Measurements from ENCODE around the gene SAP130. TPM values are rescaled to one million over a fixed set of nuclear protein-coding genes. Genes with fewer than 3 reads are reported as not detected.

The SAP130 gene
- total RNA-seq, 2 experiments from 2014 or later: 20.4 to 20.5 TPM

GRCh38 chr2:127901339-127902056 is 126.4 kb downstream of the SAP130 start:
- intact Hi-C loops (cut with micrococcal nuclease): no loop called here
- Mint-ChIP-seq H3K36me3 (ENCODE audit: low read depth) (no peaks in the 10 kb centered on the region), H3K4me3 (no peak overlapping the region), H3K27me3 (ENCODE audit: low read depth) (peaks cover 4% of the 10 kb centered on the region), H3K27ac (no peak overlapping the region), H3K4me1 (ENCODE audit: low read depth) (no peaks in the 10 kb centered on the region), H3K9me3 (no peaks in the 10 kb centered on the region)
- DNase-seq: no peak
- CTCF ChIA-PET: no interaction called here

- CTCF ChIA-PET: no interaction called here
- no peak overlapping the region for H3K4me3 Mint-ChIP-seq
- DNase-seq: no peak
- no peaks in the 10 kb centered on the region for H3K4me1 Mint-ChIP-seq (ENCODE audit: low read depth)
- H3K27ac Mint-ChIP-seq: no peak overlapping the region
- no peaks in the 10 kb centered on the region for H3K36me3 Mint-ChIP-seq (ENCODE audit: low read depth)
- intact Hi-C loops (cut with micrococcal nuclease): no loop called here
- no peaks in the 10 kb centered on the region for H3K9me3 Mint-ChIP-seq
- no peaks in the 10 kb centered on the region for H3K27me3 Mint-ChIP-seq (ENCODE audit: low read depth)
Measured at GRCh38 chr2:127897531-127898211, 130.2 kb downstream of the SAP130 start.

- no peaks in the 10 kb centered on the region for H3K9me3 Mint-ChIP-seq
- no peak overlapping the region for H3K4me3 Mint-ChIP-seq
- CTCF ChIA-PET: no interaction called here
- intact Hi-C loops (cut with micrococcal nuclease): no loop called here
- H3K36me3 Mint-ChIP-seq (ENCODE audit: low read depth): no peaks in the 10 kb centered on the region
- peaks cover 10% of the 10 kb centered on the region for H3K4me1 Mint-ChIP-seq (ENCODE audit: low read depth)
- H3K27ac Mint-ChIP-seq: no peak overlapping the region
- no peaks in the 10 kb centered on the region for H3K27me3 Mint-ChIP-seq (ENCODE audit: low read depth)
- DNase-seq: no peak
Measured at GRCh38 chr2:127893494-127893893, 134.4 kb downstream of the SAP130 start.

GRCh38 chr2:127893033-127893432 is 134.8 kb downstream of the SAP130 start:
- peaks cover 10% of the 10 kb centered on the region for H3K4me1 Mint-ChIP-seq (ENCODE audit: low read depth)
- DNase-seq: no peak
- intact Hi-C loops (cut with micrococcal nuclease): no loop called here
- no peaks in the 10 kb centered on the region for H3K27me3 Mint-ChIP-seq (ENCODE audit: low read depth)
- no peak overlapping the region for H3K27ac Mint-ChIP-seq
- CTCF ChIA-PET: interaction anchor here (0.5 kb wide), 1 partner anchor 124 kb away, joined by 3 read pairs; no protein-coding TSS in a partner anchor
- H3K36me3 Mint-ChIP-seq (ENCODE audit: low read depth): no peaks in the 10 kb centered on the region
- no peaks in the 10 kb centered on the region for H3K9me3 Mint-ChIP-seq
- no peak overlapping the region for H3K4me3 Mint-ChIP-seq

GRCh38 chr2:127891811-127892210 is 136.0 kb downstream of the SAP130 start:
- Mint-ChIP-seq H3K4me3 (no peak overlapping the region), H3K27ac (no peak overlapping the region), H3K27me3 (ENCODE audit: low read depth) (no peaks in the 10 kb centered on the region), H3K9me3 (no peaks in the 10 kb centered on the region), H3K4me1 (ENCODE audit: low read depth) (peaks cover 21% of the 10 kb centered on the region), H3K36me3 (ENCODE audit: low read depth) (no peaks in the 10 kb centered on the region)
- CTCF ChIA-PET: interaction anchor here (0.6 to 0.7 kb wide), 2 partner anchors 331 to 368 kb away, joined by 3 read pairs; no protein-coding TSS in a partner anchor
- intact Hi-C loops (cut with micrococcal nuclease): no loop called here
- no peak for DNase-seq

Other genes with a start within 250 kb of the SAP130 start
- 10 to 100 TPM; 61.1 to 63.2 TPM for gene WDR33, start 216.9 kb downstream of the SAP130 start, total RNA-seq
- 10 to 100 TPM; 67.6 to 70.8 TPM for gene POLR2D, start 169.9 kb downstream of the SAP130 start, total RNA-seq
- 10 to 100 TPM; 12.7 to 13.1 TPM for gene AMMECR1L, start 142.1 kb downstream of the SAP130 start, total RNA-seq
- 10 to 100 TPM; 37.3 to 40.1 TPM for gene UGGT1, start 63.1 kb upstream of the SAP130 start, total RNA-seq

Measured in activated naive CD4-positive, alpha-beta T cell treated with anti-CD3 and anti-CD28 coated beads for 36 hours (primary cell).